CD4-positive, alpha-beta T cell treated with Interleukin-21 for 1 hour (primary cell): ENCODE data around the gene FEM1C.
A peak's percentile ranks its signal among the peaks of the same experiment; 100 is the strongest.

Experiments
- DNase-seq: peaks from one replicate; pipeline ENCODE4 v3.0.0-alpha.2; 2020

FEM1C gene

GRCh38 chr5:115556276-115556675 is 11.7 kb upstream of the FEM1C start:
- no peak for DNase-seq

- no peak for DNase-seq
Observed at GRCh38 chr5:115555084-115555633, 10.6 kb upstream of the FEM1C start.

GRCh38 chr5:115553082-115553481 is 8.5 kb upstream of the FEM1C start:
- no peak for DNase-seq

DNA sequence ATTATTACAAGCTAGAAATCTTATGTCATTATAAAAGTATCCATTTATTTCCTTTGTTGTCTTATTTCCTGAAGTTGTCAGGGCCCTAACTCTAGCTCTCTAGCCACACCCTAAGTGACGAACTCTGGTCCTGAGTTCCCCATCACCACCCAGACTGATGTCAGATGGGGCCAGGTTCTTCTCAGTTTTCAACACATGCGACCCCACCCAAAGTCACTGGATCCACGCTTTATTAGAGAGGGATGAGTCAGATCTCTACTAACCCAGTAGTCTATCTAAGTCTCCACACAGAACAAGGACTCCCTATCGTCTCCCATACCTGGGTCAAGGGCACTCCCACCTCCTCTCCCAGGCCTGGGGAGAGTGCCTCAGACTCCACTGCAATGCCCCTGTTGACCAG is 6.8 kb upstream of the FEM1C start:
- DNase-seq = no peak

DNA sequence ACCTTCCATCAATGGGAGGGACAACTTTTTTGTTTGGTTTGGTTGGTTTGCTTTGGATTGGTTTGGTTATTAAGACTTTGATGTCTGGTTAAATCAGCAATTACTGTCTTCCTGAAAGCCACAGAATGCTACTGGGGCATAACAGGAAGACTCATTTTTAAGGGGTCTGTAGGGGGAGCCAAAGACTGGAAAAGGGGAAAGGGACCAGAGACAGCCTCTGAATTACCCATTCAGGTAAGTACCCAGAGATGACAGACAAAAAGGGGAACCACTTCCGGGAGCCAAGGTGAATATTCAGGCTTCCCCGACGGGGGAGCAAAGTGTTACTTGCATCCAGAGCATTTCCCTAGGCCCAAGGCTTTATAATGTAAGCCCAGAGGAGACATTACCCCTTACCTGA is 4.6 kb upstream of the FEM1C start:
- peak; percentile 8 for DNase-seq

GRCh38 chr5:115548683-115549082 is 4.1 kb upstream of the FEM1C start:
- no peak for DNase-seq

DNA sequence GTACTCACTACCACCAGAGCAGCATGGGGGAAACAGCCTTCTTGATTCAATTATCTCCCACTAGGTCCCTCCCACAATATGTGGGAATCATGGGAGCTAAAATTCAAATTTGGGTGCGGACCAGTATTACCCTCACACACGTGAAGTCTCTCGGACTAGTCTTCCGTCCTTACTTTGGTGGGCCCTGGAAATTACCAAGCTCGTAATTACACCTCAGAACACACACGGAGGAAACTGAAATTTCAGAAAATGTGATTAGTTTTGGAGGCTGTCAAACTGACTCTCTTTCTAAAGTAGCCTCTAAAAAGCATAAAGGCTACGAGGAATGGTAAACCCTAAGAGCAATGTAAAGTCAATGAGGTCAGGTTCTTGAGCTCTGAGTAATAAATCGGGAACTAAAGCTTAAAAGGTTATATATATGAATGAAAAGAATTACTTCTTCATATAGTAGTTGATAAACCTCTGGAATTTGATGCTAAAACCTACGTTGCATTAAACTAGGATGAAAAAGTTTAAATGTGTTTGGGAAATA is 842 bp upstream of the FEM1C start:
- DNase-seq = no peak

- DNase-seq = peak; percentile 54
Observed at GRCh38 chr5:115544043-115544435, 536 bp downstream of the FEM1C start.

DNA sequence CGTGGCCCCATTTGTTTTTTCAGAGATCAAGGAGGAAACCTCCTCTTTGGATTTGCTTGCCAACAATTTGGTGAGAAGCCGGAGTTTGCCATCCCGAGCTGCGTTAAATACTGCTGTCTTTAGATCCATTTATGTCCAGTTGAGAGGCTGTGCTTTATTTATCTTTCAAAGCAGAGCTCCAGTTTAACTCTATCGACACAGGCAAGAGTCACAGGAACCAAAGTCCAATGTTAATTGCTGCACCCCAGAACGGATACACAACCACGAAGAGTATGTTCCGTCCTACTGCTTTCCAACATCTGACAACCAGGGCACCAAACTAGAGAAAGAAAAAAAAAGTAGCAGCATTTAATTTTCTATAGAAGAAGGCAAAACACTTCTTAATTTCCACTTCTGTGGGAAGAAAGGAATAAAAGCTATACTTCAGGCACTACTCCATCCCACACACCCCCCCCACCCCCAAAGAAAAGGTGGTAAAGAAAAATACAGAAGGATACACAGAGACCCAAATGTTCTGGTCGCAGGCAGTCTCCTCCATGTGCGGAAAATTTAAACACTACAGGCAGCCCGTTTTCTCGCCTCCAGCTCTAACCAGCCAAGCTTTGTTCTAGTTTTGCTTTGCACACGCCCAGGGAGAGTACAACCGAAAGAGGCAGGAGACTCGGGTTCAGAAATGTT is 1.1 kb downstream of the FEM1C start:
- DNase-seq = peak; percentile 62

DNA sequence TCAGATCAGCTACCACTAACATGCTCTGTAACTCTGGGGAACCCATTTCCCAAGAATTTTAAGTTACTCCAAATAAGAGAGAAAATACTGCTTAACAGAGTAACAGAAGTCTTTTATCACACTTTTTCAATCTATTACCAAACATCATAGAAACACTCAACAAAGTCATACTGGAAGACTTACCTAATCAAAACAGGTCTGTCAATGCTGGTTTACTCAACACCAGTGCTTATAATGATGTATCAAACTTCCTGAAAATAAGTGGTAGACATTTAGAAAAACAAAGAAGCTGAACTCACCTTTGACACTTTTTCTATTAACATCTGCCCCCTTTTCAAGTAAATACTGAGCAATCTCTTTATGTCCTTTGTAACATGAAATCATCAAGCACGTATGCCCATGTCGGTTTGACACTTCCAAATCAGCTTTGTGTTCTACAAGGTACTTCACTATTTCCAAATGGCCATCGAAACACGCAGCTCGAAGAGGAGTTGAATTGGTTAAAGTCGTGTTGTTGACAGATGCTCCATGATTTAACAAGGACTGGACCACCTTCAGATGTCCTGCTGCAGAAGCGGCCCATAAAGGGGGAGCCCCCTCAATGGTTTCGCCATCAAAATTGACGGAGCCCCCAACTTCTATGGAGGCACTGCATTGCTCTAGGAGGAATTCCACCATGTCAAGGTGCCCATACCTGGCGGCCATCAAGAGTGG is 1.8 kb downstream of the FEM1C start:
- DNase-seq = no peak

GRCh38 chr5:115542086-115542485 is 2.5 kb downstream of the FEM1C start:
- DNase-seq = no peak

DNA sequence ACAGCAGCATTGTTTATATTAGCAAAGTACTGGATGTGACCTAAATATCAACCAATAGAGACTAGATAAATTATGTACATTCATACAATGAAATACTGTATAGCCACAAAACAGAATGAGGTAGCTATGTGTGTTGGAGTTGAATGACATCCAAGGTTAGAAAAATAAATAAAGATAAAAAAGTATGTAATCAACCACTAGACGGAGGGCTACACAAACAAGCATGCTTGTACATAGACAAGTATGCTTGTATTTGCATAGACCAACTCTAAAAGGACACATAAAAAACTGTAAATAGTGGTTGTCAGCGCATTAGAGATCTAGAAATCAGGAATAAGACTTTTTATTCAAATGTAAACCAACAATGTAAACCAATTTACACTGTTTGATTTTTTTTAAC is 3.0 kb downstream of the FEM1C start:
- DNase-seq = no peak

GRCh38 chr5:115535479-115536035 is 9.0 kb downstream of the FEM1C start:
- no peak for DNase-seq

- no peak for DNase-seq
Observed at GRCh38 chr5:115532517-115532916, 12.1 kb downstream of the FEM1C start.

GRCh38 chr5:115531787-115532367 is 12.7 kb downstream of the FEM1C start:
- DNase-seq = no peak

GRCh38 chr5:115531380-115531779 is 13.2 kb downstream of the FEM1C start:
- DNase-seq = no peak

GRCh38 chr5:115530426-115530825 is 14.1 kb downstream of the FEM1C start:
- no peak for DNase-seq

- no peak for DNase-seq
Observed at GRCh38 chr5:115526604-115527003, 18.0 kb downstream of the FEM1C start.

- DNase-seq = no peak
Observed at GRCh38 chr5:115524199-115524847, 20.3 kb downstream of the FEM1C start.

DNA sequence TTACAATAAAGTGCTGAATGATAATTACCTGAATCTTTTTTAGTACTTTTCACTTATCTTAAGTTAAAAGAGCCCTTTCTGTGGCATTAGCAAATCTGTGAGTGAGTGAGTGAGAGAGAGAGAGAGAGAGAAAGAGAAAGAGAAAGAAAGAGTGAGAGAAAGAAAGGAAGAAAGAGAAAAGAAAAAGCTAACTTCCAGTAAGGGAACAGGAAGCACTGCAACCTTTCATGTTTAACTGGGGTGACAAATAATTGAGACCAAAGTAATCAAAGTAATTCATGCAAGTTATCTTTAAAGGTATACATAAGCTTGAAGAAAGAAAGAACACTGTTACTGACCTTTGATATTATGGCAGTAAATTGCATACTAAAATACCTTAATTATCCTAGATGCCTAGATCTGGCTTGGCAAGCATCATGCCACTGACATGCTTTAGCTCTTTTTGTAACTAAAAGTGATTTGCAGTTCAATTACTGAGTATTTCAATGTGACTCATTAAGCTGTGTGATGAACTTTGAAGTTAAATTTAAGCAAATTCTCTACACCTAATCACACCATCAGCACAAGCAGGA is 21.7 kb downstream of the FEM1C start:
- DNase-seq = no peak

DNA sequence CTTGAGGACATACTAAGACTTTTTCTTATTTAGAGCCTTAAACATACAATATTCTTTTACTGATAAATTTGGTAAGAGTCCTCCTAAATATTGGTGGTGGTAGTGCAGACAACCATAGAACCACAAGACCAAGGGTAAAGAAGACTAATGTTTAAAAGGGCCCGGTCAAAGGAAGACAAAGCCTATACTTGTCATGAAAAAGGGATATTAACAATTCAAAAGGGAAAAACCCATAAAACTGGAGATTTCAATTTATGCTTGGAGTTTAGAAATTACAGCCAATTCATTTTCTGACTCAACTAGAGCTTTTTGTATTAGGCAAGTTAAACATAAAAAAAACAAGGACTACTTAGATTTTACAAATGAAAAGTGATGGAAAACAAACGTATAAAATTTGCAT is 24.4 kb downstream of the FEM1C start:
- no peak for DNase-seq

- DNase-seq = no peak
Observed at GRCh38 chr5:115516372-115516771, 28.2 kb downstream of the FEM1C start.

GRCh38 chr5:115514220-115514619 is 30.4 kb downstream of the FEM1C start:
- DNase-seq = no peak
